HG02840 (cell line): ENCODE data around the gene IBTK.
A peak's percentile ranks its signal among the peaks of the same experiment; 100 is the strongest.
"Not testable (repeated sequence)": the region's sequence is repeated elsewhere in the genome, so short reads cannot be mapped to it uniquely, and the experiment has no call there.

Experiments
- ATAC-seq: cut with Tn5 transposase; IDR thresholded peaks from one replicate; pipeline ENCODE4 v1.9.1; 2021; ENCODE audit warnings: mild to moderate bottlenecking, moderate library complexity, moderate number of reproducible peaks; ENCODE audit not compliant: unreplicated experiment, low FRiP score

IBTK gene

DNA sequence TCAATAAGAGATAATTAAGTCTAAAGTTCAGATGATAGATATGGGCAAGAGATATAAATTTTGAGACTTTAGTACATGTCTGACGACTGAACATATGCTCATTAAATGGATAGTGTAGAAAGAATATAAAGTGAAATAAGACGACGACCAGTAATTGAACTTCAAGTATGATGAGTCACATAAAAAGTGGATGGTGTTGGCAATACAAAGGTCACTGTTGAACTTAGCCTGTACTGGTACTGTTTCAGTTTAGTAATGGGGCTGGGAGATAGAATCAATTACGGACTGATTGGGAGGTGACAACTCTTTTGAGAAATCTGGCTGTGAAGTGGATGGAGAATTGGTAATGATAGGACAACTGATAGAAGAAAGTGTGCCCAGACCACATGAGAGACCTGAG is 68.1 kb downstream of the IBTK start:
- ATAC-seq = no peak

DNA sequence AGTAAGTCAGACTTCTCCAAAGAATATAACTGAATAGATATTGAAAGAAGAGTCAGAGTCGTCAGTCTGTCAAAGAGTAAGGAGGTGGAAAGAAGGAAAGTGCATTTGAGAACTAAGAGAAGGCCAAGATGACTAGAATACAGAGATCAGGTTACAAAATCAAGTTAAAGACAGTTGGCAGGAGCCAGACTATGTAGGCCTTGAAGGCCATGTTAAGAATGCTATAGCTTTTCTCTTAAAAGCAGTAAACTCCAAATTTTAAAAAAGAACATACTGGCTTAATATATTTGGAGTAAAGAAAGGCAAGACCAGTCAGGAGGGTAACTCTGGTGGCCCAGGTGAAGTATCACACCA is 68.8 kb downstream of the IBTK start:
- no peak for ATAC-seq

DNA sequence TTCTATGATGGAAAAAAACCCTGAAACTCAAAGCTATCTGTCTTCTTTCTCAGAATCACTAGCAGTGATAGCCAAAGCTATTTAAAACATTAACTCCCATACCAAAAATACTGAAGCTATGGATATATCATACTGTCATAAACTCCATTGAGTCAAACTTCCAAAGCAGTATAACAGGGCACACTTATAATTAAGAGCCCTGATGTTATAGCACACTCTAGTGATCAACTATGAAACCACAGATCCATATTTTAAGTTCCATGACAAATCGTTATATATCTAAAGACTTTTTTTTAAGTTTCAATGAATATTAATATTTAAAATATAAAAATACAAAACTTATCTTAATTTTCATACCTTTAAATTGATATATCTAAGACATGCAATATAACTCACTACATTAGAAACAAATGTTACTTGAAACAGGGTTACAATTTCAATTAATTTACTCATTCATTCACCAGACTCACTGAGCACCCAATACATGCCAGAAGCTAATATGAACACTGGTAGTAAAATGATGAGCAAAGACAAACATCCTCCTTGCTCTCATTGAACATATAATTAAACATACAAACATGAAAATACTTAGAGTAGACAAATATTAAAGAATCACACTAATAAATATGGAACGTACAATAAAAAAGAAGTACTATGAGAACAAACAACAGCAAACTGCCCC is 69.3 kb downstream of the IBTK start:
- no peak for ATAC-seq

DNA sequence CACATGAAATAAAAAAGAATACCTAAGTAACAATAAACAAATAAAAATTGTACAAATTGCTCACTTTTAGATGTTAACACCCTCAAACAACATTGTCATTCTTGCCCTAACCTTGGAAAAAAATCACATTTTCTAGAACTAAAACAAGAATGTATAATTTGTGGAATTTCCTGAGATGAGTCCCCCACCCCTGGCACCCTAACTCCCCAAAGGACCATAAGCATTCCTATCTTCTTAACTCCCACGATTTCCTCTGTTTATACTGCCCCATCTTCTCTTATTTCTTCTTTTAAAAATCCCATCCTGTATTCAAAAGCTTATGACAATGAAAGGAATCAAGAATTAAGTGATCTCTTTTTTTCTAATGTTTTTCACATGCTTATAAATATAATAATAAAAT is 70.9 kb downstream of the IBTK start:
- no peak for ATAC-seq

DNA sequence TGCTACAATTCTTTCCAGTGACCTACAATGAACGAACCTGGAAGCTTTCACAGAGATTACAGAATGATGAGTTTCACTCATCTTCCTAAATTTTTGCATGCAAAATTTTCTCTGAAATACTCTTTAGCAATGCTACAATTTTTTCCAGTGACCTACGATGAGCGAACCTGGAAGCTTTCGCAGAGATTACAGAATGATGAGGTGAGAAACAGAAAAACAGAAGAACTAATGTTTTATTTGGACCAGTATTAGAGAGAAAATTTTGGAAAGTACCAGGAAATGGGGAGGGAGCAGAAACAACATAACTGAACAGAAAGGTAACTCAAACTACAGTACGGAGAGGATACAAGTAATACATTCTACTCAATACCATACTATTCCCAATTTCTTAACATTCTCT is 75.0 kb downstream of the IBTK start:
- ATAC-seq = no peak

DNA sequence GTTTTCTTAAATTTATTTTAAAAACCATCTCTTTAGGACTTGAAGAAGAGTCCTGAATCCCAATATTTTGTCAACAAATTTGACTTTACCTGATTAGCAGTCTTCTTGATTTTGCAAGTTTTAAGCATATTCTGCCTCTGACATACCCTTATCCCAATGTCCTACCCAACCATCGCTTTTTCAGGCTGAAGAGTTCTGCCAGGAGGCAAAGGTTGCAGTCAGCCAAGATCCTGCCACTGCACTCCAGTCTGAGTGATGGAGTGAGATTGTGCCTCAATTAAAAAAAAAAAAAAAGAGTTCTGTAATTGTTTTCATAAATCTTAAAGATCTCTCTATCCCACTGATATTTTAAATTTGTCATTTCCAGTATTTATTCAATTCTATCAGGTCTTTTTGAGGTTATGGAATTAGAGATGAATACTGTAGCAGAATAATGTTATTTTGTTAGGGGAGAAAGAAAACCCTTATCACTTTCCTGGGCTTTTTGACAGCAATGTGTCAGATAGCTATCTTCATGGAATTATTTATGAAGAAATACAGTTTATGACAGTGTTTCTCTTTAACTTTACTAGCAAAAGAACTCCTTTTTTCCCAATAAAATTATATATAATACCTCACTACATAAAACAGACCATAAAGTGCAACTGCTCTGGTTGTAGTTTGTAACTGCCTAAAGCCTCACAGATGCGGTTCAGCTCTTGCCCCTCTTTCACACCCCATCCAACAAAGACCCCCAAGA is 78.2 kb downstream of the IBTK start:
- ATAC-seq = no peak

DNA sequence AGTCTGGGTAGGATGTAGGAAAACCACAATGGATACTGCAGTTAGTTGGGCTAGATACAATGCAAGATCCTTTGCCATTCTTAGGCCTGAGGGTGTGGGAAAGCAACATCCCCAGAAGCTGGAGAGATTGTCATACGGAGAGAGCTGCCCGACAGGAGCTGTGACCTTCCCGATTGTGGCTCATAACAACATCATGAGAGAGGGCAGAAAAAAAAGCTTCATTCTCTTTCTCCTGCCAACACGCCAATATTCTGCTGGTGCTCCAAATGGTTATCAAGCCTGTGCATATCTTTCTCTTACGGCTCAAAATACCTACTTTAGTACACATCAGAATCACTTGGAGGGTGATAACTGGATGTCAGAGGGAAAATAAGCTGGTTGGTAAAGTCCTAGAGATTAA is 81.1 kb downstream of the IBTK start:
- no peak for ATAC-seq

DNA sequence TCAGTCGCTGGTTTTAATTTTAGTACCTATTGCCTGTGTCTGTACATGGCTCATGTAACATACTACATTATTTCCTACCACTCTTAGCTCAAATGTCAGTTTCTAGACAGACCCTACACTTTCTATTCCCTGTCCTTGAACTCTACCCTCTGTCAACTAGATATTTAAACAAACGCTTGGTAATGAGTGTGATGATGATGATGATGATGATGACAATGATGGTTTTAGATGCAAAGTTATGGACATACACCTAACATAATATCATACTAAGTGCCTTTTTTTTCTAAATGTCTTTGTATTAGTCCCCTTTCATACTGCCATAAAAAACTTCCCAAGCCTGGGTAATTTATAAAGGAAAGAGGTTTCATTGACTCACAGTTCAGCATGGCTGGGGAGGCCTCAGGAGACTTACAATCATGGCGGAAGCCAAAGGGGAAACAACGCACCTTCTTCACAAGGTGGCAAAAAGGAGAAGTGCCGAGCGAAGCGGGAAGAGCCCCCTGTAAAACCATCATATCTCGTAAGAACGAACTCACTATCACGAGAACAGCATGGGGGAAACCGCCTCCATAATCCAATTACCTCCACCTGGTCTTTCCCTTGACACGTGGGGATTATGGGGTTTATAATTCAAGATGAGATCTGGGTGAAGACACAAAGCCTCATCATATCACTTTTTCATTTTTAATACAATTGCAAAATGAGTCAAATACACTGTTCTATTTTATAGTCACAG is 87.1 kb downstream of the IBTK start:
- no peak for ATAC-seq

DNA sequence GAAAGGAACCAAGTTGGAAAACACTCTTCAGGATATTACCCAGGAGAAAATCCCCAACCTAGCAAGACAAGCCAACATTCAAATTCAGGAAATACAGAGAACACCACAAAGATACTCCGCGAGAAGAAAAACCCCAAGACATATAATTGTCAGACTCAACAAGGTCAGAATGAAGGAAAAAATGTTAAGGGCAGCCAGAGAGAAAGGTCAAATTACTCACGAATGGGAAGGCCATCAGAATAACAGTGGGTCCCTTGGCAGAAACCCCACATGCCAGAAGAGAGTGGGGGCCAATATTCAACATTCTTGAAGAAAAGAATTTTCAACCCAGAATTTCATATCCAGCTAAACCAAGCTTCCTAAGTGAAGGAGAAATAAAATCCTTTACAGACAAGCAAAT is 94.8 kb downstream of the IBTK start:
- not testable (repeated sequence) for ATAC-seq

DNA sequence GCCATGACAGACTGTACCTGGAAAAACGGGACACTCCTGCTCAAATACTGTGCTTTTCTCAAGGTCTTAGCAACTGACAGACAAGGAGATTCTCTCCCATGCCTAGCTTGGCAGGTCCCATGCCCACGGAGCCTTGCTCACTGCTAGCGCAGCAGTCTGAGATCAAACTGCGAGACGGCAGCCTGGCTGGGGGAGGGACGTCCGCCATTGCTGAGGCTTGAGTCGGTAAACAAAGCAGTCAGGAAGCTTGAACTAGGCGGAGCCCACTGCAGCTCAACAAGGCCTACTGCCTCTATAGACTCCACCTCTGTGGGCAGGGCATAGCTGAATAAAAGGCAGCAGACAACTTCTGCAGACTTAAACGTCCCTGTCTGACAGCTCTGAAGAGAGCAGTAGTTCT is 96.4 kb downstream of the IBTK start:
- ATAC-seq = not testable (repeated sequence)

DNA sequence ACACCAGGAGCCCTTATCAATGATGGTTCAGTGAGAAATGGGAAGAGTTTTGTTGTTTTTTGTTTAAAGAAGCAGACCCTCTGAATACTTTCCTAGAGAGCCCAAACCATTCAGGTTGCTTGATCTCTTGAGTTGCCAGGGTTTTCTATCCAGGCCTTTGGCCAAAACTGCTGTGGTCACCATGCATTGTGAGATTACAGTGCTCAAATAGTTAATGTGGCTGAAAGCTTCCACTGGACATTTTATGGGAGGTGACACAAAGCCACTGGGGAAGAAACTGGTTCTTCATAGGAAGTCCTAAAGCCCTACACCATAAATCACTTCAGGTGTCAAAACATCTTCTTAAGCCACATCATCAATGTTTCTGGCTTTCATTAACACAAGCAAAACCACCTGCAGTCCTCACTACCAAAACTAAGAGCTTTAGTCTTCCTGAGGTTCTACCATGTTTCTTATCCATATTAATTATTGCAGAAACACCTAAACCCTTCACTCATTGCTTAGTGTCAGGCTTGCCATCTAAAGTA is 101.6 kb downstream of the IBTK start:
- no peak for ATAC-seq

DNA sequence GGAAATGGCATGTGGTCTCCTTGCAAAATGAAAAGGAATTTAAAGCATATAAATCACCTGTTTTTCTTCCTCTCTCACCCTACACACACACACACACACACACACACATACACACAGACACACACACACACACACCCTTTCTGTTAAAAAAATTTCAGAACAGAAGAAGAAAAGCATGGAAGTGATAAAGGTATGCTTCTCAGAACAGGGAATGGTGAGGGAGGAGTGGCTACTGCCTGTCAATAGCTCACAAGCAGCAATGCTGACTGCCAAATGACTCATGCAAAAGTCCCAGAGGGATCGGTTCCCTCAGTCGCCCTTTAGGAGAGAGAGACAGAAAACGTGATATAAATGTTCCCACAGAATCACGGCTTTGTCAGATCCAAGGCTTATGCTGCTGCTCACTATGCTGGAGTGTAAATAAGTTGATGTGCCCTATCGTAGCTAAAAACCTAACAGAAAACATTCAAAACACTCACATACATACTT is 102.6 kb downstream of the IBTK start:
- no peak for ATAC-seq

DNA sequence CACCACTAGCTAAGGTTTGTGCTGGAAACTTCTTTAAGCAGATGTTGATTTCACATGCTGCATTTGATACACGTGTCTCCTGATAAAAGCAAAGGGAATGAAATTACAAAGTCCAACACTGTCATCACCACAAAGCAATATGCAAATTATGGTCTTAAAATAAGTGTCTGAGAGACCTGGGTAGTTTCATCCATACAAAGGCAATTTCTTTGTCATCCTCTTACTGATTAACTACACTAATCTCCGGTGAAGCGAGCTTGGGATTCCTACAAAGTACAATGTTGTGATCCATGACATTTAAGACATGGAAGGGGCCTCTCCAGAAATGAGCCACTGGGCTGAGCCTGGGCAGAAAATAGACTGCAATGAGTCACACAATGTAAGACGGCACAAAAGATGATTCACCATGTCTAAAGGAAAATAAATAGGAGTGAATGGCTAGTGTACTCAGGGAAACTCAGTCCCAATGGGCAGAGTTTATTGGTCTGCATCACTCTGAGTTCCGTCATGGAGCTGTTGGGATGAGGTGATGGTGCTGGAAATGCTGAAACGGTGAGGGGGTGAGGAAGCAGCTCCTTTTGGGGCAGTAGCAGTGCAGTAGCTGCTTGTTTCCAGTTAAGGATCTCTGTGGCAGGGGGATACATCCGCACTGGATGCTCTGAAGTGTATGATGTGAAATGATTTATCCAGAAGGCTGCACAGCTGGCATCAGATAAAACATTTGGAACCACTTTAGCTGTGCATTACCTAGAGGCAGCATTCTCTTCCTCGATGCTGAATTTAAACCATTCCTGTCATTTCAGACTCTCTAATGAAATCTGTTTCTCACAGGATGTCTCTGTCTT is 103.3 kb downstream of the IBTK start:
- ATAC-seq = peak; percentile 84

DNA sequence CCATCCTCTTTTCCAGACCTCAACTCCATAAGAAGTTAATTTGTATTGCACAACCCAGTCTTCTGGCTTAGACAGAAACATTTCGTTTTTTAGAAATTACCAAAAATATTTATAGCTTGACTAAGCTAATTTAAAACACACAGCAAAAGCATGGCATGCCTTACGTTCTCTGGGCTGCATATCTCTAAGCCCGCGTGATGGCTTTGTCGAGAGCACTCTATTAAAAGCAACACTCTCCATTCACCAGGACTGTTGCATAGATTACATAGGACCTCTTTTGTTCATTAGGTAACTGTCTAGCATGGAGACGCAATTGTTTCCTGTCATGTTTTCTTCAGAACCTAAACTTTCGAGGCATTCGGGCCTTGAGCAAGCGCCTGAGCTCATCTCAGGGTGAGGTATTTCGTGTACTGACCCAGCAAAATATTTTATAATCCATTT is 104.5 kb downstream of the IBTK start:
- no peak for ATAC-seq

DNA sequence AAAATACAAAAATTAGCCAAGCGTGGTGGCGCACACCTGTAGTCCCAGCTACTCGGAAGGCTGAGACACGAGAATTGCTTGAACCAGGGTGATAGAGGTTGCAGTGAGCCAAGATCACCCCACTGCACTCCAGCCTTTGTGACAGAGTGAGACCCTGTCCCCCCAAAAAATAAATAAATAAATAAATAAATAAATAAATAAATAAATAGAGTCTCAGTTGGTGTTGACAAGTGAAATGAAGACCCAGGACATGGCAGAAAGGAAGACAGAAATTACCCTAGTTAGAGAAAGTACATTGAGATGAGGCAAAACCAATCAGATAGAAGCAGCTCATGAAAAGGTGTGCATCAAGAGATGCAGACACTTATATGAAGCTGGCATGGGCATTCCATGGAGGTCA is 105.0 kb downstream of the IBTK start:
- ATAC-seq = no peak

DNA sequence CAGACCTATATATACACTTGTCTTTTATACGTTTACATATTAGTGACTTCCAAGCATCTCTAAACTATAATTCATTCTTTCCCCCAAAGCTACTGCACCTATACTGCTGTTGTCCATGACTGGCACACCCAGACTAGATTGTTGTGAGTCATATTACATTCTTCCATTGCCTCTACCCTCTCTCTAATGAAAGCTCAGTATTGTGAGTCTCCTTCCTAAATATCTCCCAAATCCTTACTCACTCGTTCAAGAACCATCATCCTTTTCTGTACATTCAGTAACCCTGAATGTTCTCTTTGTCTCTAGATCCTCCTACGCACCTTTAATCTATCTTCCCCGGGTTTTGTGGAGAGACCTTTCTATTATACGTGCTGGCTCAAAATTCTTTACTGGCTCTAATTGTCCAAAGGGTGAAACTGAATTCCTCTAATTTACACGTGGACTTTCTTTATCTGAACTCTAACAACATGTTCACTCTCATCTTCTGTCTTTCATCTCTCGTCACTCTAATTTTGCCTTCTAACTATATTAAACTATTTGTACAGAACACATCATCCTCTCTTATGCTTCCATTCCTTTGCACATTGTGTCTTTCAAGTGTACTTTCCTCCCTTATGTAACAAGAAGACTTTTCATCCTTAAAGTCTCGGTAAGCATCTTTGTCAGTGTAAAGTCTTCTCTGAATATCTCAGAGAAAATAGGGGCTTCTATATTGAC is 109.3 kb downstream of the IBTK start:
- no peak for ATAC-seq

DNA sequence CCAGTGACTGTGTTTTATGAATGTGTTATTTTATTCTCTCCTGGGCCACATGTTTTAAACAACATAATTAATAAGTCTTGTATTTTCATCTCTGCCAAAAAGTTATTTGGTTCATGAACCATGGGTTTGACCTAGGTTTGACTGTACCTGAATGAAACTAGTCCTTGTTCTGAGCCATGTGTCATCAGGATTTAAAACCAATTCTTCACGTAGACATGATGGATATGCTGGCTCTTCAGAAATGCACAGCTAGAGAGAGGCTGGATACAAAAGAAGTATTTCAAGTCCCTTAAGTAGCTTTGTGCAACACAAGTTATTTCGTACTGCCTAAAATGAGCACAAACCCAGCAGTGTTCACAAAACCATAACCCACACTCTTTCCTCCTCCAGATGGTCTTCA is 116.1 kb downstream of the IBTK start:
- ATAC-seq = no peak

DNA sequence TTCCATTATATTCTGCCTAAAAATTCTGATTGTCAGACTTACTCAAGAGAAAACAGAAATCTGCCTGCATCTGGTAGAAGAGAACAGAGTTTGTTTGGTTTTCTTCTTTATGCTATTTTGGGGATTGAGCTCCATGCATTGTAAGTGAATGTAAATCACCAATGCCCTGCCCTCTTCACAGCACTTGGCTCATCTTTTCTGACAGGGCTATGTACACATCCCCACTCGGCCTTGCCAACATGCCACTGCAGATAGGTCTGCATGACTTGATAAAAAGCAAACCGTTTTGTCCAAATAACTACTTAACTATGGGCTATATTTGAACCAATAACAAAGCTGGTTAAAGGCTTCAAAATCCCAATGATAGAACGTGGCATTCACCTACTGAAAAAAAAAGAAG is 117.7 kb downstream of the IBTK start:
- no peak for ATAC-seq

DNA sequence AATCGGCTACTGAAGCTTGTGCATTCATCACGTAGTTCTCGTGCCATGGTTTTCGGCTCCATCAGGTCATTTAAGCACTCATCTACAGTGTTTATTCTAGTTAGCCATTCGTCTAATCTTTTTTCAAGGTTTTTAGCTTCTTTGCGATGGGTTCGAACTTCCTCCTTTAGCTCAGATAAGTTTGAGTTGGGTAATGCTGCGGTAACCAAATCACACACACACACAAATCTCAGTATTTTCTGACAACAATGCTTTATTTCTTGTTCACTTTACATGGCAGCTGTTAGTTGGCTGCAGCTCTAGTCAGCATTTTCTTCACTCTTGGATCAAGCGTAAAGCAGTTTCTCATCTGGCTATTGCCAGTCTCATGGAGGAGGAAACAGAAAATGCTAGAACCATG is 118.6 kb downstream of the IBTK start:
- ATAC-seq = not testable (repeated sequence)

DNA sequence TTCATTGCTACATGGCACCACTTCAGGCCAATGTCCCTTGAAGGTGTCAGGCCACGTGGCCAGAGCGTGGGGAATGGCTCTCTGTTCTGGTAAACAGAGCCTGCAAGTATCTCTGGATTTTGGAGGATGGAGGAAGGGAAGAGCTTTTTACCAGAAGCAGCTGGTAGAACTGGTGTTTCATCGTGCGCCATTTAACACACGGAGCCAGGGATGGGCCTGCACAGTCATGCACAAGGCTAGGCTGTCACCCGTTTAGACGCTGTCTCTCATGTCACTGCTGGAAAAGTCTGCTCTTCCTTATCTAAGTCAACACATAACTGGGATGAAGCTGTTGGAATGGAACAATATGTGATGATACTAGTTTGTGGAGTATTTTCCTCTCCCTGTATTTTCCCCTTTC is 123.9 kb downstream of the IBTK start:
- no peak for ATAC-seq
